K562 (cell line): ENCODE results near the gene SGIP1.

Experiments
- CREB1 ChIP-seq, 2 experiments: sonication (generic) in 1 of 2; formaldehyde crosslinking in 1 of 2; IDR thresholded peaks; 2 replicates each; pipeline versions ENCODE4 v1.6.1 to v1.8.0; 2012 to 2022; ENCODE audit warnings: inconsistent platforms in 1 of 2, mild to moderate bottlenecking in 1 of 2, missing genetic modification reagents in 1 of 2, moderate library complexity in 1 of 2
- CTBP1 ChIP-seq: fragments of 450-650 bp; IDR thresholded peaks from 2 replicates; pipeline ENCODE4 v1.6.1; 2016; ENCODE audit warnings: borderline replicate concordance
- E2F3 ChIP-seq: fragments of 250-450 bp; sonication (Bioruptor Pico); IDR thresholded peaks from 2 replicates; pipeline ENCODE4 v1.4.0; 2020; ENCODE audit warnings: mild to moderate bottlenecking
- ETV5 ChIP-seq: sonication (generic); formaldehyde crosslinking; IDR thresholded peaks from 2 replicates; pipeline ENCODE4 v1.4.0; 2020; ENCODE audit warnings: low read depth, mild to moderate bottlenecking, missing genetic modification reagents
- ETV6 ChIP-seq, 3 experiments: fragments of 150-350 bp in 1 of 3; sonication (generic) in 1 of 3; formaldehyde crosslinking in 1 of 3; IDR thresholded peaks; 2 replicates each; pipeline versions ENCODE4 v1.6.1 to v1.8.0; 2014 to 2022; ENCODE audit warnings: borderline replicate concordance in 2 of 3, low read depth in 2 of 3, antibody characterized with exemption in 1 of 3, low read length in 1 of 3, mild to moderate bottlenecking in 1 of 3, missing genetic modification reagents in 1 of 3
- FIP1L1 ChIP-seq: fragments of 200-400 bp; formaldehyde crosslinking; IDR thresholded peaks from 2 replicates; pipeline ENCODE4 v1.6.1; 2018; ENCODE audit warnings: mild to moderate bottlenecking, low read depth, low read length; ENCODE audit not compliant: poor library complexity, severe bottlenecking
- FOXO4 ChIP-seq: fragments of 450-650 bp; formaldehyde crosslinking; IDR thresholded peaks from 2 replicates; pipeline ENCODE4 v1.4.0; 2020; ENCODE audit warnings: mild to moderate bottlenecking, moderate library complexity
- HDAC2 ChIP-seq: fragments of 450-650 bp; IDR thresholded peaks from 2 replicates; pipeline ENCODE4 v1.6.1; 2016; ENCODE audit warnings: mild to moderate bottlenecking
- NFYB ChIP-seq: IDR thresholded peaks from 2 replicates; pipeline ENCODE4 v1.6.1; 2011; ENCODE audit warnings: mild to moderate bottlenecking, moderate library complexity; ENCODE audit not compliant: insufficient read length; ENCODE audit errors: extremely low read depth
- NR1H2 ChIP-seq: sonication (generic); formaldehyde crosslinking; IDR thresholded peaks from 2 replicates; pipeline ENCODE4 v1.4.0; 2020; ENCODE audit warnings: mild to moderate bottlenecking, missing genetic modification reagents
- U2AF2 ChIP-seq: fragments of 200-400 bp; formaldehyde crosslinking; optimal IDR thresholded peaks from 2 replicates; pipeline ENCODE3; 2017; ENCODE audit warnings: low read depth, mild to moderate bottlenecking, low read length
- YY1 ChIP-seq, 3 experiments: IDR thresholded peaks; 2 replicates each; pipeline ENCODE4 v1.6.1; 2011; ENCODE audit warnings: low read length in 2 of 3, mild to moderate bottlenecking in 2 of 3, moderate library complexity in 2 of 3, borderline replicate concordance in 1 of 3, control low read depth in 1 of 3, low read depth in 1 of 3; ENCODE audit not compliant: insufficient read depth in 3 of 3, insufficient replicate concordance in 2 of 3, control insufficient read depth in 1 of 3, insufficient read length in 1 of 3; ENCODE audit errors: extremely low read depth in 1 of 3

DNA sequence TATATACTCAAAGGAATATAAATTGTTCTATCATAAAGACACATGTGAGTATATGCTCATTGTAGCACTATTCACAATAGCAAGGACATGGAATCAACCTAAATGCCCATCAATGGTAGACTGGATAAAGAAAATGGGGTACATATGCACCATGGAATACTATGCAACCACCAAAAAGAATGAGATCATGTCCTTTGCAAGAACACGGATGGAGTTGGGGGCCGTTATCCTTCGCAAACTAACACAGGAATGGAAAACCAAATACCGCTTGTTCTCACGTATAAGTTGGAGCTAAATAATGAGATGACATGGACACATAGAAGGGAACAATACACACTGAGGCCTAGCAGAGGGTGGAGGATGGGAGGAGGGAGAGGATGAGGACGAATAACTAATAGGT, 16.0 kb upstream of the SGIP1 start:
- TF ChIP-seq FIP1L1: no peak
- TF ChIP-seq HDAC2: no peak
- no peak for TF ChIP-seq E2F3
- no peak for TF ChIP-seq NR1H2
- TF ChIP-seq ETV5: no peak
- TF ChIP-seq ETV6 (IDR thresholded peaks at IDR 0.05; ENCODE audit: borderline replicate concordance in 1 of 2, low read depth in 2 of 2, low read length in 1 of 2): no peak
- no peak for TF ChIP-seq ETV6 (CRISPR knock-in tag; IDR thresholded peaks at IDR 0.05; ENCODE audit: borderline replicate concordance)
- TF ChIP-seq FOXO4 (CRISPR knock-in tag): no peak
- TF ChIP-seq U2AF2: no peak
- no peak for TF ChIP-seq NFYB
- no peak for TF ChIP-seq CTBP1
- no peak for TF ChIP-seq CREB1 (IDR thresholded peaks at IDR 0.05)
- no peak for TF ChIP-seq CREB1 (CRISPR knock-in tag; IDR thresholded peaks at IDR 0.05)
- no peak for TF ChIP-seq YY1 (IDR thresholded peaks at IDR 0.05; ENCODE audit: borderline replicate concordance in 1 of 3, control insufficient read depth in 1 of 3, extremely low read depth in 1 of 3, insufficient read depth in 3 of 3, insufficient read length in 1 of 3, insufficient replicate concordance in 2 of 3, low read depth in 1 of 3, low read length in 2 of 3)
